MCF 10A (cell line): ENCODE measurements around the gene RAPGEF1. TPM values are rescaled to one million over a fixed set of nuclear protein-coding genes. Genes with fewer than 3 reads are reported as not detected.

Experiments
- BruUV-seq: library from RNA; stranded (reverse); fragments of 400-500 nt; replicated peaks from 2 replicates; lab custom pipeline; 2021; lab: Mats Ljungman, UMichigan
- CTCF ChIA-PET: fragments of 300-600 bp; sonication (Branson Sonifier 250); formaldehyde crosslinking; extraction: SDS; loops from one replicate; lab custom pipeline; 2021; ENCODE audit warnings: antibody characterized with exemption, inconsistent platforms; lab: Yijun Ruan, JAX
- POLR2A ChIA-PET: fragments of 300-600, 350-650 bp; sonication (Branson Sonifier 250); formaldehyde crosslinking; extraction: SDS; loops from one replicate; lab custom pipeline; 2020; ENCODE audit warnings: antibody characterized with exemption, inconsistent platforms; lab: Yijun Ruan, JAX
- DNase-seq: peaks from one replicate; pipeline ENCODE4 v3.0.0-alpha.2; 2018; ENCODE audit not compliant: unreplicated experiment
- H3K27ac Mint-ChIP-seq: one replicate; pipeline ENCODE4 v1.8.0; 2022; ENCODE audit warnings: mild to moderate bottlenecking, low read depth, mixed read lengths; ENCODE audit not compliant: unreplicated experiment
- H3K27me3 Mint-ChIP-seq: one replicate; pipeline ENCODE4 v1.8.0; 2022; ENCODE audit warnings: mixed read lengths; ENCODE audit not compliant: insufficient read depth, unreplicated experiment
- H3K36me3 Mint-ChIP-seq: one replicate; pipeline ENCODE4 v1.8.0; 2022; ENCODE audit warnings: mild to moderate bottlenecking, moderate library complexity, mixed read lengths; ENCODE audit not compliant: insufficient read depth, unreplicated experiment
- H3K4me1 Mint-ChIP-seq: one replicate; pipeline ENCODE4 v1.8.0; 2022; ENCODE audit warnings: mixed read lengths; ENCODE audit not compliant: insufficient read depth, unreplicated experiment
- H3K4me3 Mint-ChIP-seq: one replicate; pipeline ENCODE4 v1.8.0; 2022; ENCODE audit warnings: mild to moderate bottlenecking, moderate library complexity, mixed read lengths; ENCODE audit not compliant: unreplicated experiment
- H3K9me3 Mint-ChIP-seq: one replicate; pipeline ENCODE4 v1.8.0; 2022; ENCODE audit warnings: mixed read lengths; ENCODE audit not compliant: unreplicated experiment
- intact Hi-C: fragments of 100-400 bp; cut with micrococcal nuclease; formaldehyde crosslinking; loops from 2 replicates; pipeline ENCODE4 v1.14.1; 2022
- total RNA-seq: library from RNA; stranded (reverse); gene quantifications from 2 replicates; pipeline ENCODE4 v1.2.3, GENCODE V29; 2022
- TF ChIP-seq, protein P1 (sequence below): fragments of 200-600 bp; IDR thresholded peaks from one replicate; pipeline ENCODE4 v1.8.0; 2022; ENCODE audit warnings: antibody characterized with exemption, mild to moderate bottlenecking; ENCODE audit not compliant: unreplicated experiment

Gene RAPGEF1
- total RNA-seq, 1 experiment from 2014 or later = 55.4 TPM

DNA sequence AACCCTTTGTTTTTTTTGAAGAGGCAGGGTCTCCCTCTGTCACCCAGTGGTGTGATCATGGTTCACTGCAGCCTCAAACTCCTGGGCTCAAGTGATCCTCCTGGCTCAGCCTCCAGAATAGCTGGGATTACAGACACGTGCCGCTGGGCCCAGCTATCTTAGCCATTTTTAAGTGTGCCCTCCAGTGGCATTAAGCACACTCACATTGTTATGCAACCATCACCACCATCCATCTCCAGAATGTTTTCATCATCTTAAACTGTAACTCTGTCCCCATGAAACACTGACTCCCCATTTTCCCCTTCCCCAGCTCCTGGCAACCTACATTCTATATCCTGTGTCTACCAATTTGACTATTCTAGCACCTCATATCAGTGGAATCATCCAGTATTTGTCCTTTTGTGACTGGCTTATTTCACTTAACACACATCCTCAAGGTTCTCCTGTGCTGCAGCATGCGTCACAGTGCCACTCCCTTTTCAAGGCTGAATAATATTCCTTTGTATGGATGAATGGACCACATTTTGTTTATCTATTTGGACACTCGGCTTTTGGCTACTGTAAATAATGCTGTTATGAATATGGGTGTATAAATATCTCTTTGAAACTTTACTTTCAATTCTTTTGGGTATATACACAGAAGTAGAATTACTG is 12.5 kb upstream of the RAPGEF1 start:
- Mint-ChIP-seq H3K9me3 (no peaks in the 10 kb centered on the region), H3K36me3 (no peaks in the 10 kb centered on the region), H3K4me1 (peaks cover 4% of the 10 kb centered on the region), H3K27me3 (peaks cover 19% of the 10 kb centered on the region), H3K27ac (no peak overlapping the region), H3K4me3 (no peak overlapping the region)
- TF ChIP-seq, protein P1, sequence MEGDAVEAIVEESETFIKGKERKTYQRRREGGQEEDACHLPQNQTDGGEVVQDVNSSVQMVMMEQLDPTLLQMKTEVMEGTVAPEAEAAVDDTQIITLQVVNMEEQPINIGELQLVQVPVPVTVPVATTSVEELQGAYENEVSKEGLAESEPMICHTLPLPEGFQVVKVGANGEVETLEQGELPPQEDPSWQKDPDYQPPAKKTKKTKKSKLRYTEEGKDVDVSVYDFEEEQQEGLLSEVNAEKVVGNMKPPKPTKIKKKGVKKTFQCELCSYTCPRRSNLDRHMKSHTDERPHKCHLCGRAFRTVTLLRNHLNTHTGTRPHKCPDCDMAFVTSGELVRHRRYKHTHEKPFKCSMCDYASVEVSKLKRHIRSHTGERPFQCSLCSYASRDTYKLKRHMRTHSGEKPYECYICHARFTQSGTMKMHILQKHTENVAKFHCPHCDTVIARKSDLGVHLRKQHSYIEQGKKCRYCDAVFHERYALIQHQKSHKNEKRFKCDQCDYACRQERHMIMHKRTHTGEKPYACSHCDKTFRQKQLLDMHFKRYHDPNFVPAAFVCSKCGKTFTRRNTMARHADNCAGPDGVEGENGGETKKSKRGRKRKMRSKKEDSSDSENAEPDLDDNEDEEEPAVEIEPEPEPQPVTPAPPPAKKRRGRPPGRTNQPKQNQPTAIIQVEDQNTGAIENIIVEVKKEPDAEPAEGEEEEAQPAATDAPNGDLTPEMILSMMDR = no peak
- POLR2A ChIA-PET = no interaction called here
- intact Hi-C loops = no loop called here
- CTCF ChIA-PET = interaction anchor here (0.7 to 14.3 kb wide), 4 partner anchors 161 to 516 kb away, joined by 3 to 151 read pairs (median 4); no protein-coding TSS in a partner anchor
- no peak for DNase-seq
- BruUV-seq = no TSS peak

DNA sequence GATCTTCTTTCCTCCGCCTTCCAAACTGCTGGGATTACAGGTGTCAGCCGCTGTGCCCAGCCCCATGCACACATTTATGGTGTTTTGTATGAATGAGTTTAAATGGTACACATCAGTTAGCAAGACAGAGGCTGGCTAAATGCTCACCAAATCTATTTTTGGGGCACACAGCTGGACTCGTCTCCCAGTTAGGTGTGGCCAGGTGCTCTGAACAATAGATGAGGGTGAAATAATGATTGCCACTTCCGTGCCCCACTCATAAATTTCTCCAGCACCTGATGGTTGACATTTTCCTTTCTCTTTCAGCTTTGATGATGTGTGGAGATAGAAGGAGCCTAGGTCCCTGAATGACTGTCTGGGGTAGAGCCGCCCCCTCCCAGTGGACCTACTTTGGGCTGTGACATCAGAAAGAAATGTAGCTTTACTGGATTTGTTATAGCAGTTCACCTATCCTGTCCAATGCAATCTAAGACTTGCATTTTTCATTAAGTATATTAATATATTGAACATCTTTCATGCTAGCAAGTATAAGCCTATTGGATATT is 8.6 kb upstream of the RAPGEF1 start:
- Mint-ChIP-seq H3K9me3 (no peaks in the 10 kb centered on the region), H3K4me3 (no peak overlapping the region), H3K4me1 (peaks cover 4% of the 10 kb centered on the region), H3K27me3 (peaks cover 11% of the 10 kb centered on the region), H3K27ac (no peak overlapping the region), H3K36me3 (no peaks in the 10 kb centered on the region)
- DNase-seq = no peak
- no TSS peak for BruUV-seq
- CTCF ChIA-PET = interaction anchor here (0.5 to 14.3 kb wide), 5 partner anchors 9 to 1274 kb away, joined by 3 to 151 read pairs (median 4); partner anchors contain the start of gene RAPGEF1
- intact Hi-C loops = loop anchor here (10.0 kb wide), 1 partner anchor 244 kb away; the partner anchor contains the start of gene POMT1
- TF ChIP-seq, protein P1 = no peak
- POLR2A ChIA-PET = interaction anchor here (0.7 kb wide), 1 partner anchor 397 kb away, joined by 3 read pairs; no protein-coding TSS in a partner anchor

DNA sequence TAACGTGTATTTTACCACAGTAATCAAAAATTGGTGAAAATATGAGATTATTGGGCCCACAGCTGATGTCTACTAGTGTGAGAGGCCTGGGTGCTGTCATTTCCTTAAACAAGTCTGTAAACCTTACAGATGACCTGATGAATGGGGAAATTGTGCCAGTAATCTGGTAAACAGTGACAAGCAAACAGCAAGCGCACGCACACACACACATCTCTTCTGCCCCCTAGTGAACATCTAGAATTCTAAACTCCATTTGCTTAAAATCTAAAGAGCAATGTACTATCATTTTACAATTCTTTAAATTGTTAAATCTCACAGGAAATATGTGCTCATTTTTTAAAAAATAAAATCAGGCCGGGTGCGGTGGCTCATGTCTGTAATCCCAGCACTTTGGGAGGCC is 7.5 kb upstream of the RAPGEF1 start:
- peak; percentile 58 for DNase-seq
- Mint-ChIP-seq H3K9me3 (no peaks in the 10 kb centered on the region), H3K4me1 (peaks cover 4% of the 10 kb centered on the region), H3K36me3 (no peaks in the 10 kb centered on the region), H3K27me3 (peaks cover 11% of the 10 kb centered on the region), H3K4me3 (no peak overlapping the region), H3K27ac (no peak overlapping the region)
- ChIA-PET CTCF (interaction anchor here (0.7 to 14.3 kb wide), 13 partner anchors 11 to 639 kb away, joined by 3 to 151 read pairs (median 3); no protein-coding TSS in a partner anchor), POLR2A (interaction anchor here (1.0 kb wide), 1 partner anchor 208 kb away, joined by 4 read pairs; no protein-coding TSS in a partner anchor)
- intact Hi-C loops = loop anchor here (1.0 to 10.0 kb wide), 3 partner anchors 156 to 397 kb away; partner anchors contain the start of gene POMT1
- TF ChIP-seq, protein P1 = peak; percentile 65
- no TSS peak for BruUV-seq

DNA sequence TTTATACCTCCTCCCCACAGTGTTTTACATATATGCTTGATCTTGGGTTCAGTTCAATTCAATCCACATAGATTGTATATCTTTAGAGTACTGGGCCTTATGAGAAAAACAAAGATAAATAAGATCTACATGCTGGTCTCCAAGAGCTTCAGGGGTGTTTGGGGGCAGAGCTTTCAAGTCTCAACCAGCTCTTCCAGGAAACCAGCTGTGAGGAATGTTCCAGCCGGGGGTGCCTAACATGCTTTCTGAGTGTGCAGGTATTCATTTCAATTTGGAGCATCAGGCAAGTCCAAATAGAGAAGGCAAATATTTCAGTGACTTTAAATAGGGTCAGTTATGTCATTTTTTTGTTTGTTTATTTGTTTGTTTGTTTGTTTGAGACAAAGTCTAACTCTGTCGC is 5.7 kb upstream of the RAPGEF1 start:
- no peak overlapping the region for H3K4me3 Mint-ChIP-seq
- TF ChIP-seq, protein P1 = no peak
- intact Hi-C loops = loop anchor here (2.0 to 10.0 kb wide), 2 partner anchors 241 to 395 kb away; partner anchors contain the start of gene POMT1
- no TSS peak for BruUV-seq
- CTCF ChIA-PET = interaction anchor here (1.4 to 14.3 kb wide), 3 partner anchors 44 to 154 kb away, joined by 4 to 151 read pairs (median 4); no protein-coding TSS in a partner anchor
- peaks cover 4% of the 10 kb centered on the region for H3K4me1 Mint-ChIP-seq
- peaks cover 10% of the 10 kb centered on the region for H3K27me3 Mint-ChIP-seq
- no peaks in the 10 kb centered on the region for H3K9me3 Mint-ChIP-seq
- POLR2A ChIA-PET = interaction anchor here (1.2 kb wide), 1 partner anchor 154 kb away, joined by 4 read pairs; no protein-coding TSS in a partner anchor
- H3K27ac Mint-ChIP-seq = no peak overlapping the region
- DNase-seq = no peak
- H3K36me3 Mint-ChIP-seq = no peaks in the 10 kb centered on the region
